HEK293T (cell line): Measurements from ENCODE around the gene AGAP2.

Source experiments
- CTCF ChIA-PET: fragments of 350-600 bp; formaldehyde crosslinking; extraction: SDS; loops from one replicate; lab custom pipeline; 2021; ENCODE audit warnings: antibody characterized with exemption, inconsistent platforms; lab: Yijun Ruan, JAX
- POLR2A ChIA-PET: fragments of 350-600 bp; formaldehyde crosslinking; extraction: SDS; loops from one replicate; lab custom pipeline; 2020; ENCODE audit warnings: antibody characterized with exemption, inconsistent platforms; lab: Yijun Ruan, JAX
- DNase-seq: peaks from one replicate; pipeline ENCODE4 v3.0.0; 2012; ENCODE audit warnings: mixed read lengths; ENCODE audit errors: extremely low spot score
- ARNT ChIP-seq: fragments of 450-650 bp; IDR thresholded peaks from 2 replicates; pipeline ENCODE4 v1.6.1; 2017; ENCODE audit warnings: mild to moderate bottlenecking
- BHLHE40 ChIP-seq: fragments of 450-650 bp; IDR thresholded peaks from 2 replicates; pipeline ENCODE4 v1.6.1; 2016; ENCODE audit warnings: mild to moderate bottlenecking, moderate library complexity, borderline replicate concordance
- CTBP1 ChIP-seq: fragments of 450-650 bp; IDR thresholded peaks from 2 replicates; pipeline ENCODE4 v1.6.1; 2016; ENCODE audit warnings: borderline replicate concordance
- ELF4 ChIP-seq: fragments of 450-650 bp; IDR thresholded peaks from 2 replicates; pipeline ENCODE4 v1.6.1; 2017; ENCODE audit warnings: antibody characterized with exemption
- FOXA1 ChIP-seq: fragments of 450-650 bp; IDR thresholded peaks from 2 replicates; pipeline ENCODE4 v1.6.1; 2016; ENCODE audit warnings: mild to moderate bottlenecking
- FOXK2 ChIP-seq: fragments of 450-650 bp; IDR thresholded peaks from 2 replicates; pipeline ENCODE4 v1.6.1; 2016; ENCODE audit warnings: mild to moderate bottlenecking
- FOXM1 ChIP-seq: fragments of 450-650 bp; IDR thresholded peaks from 2 replicates; pipeline ENCODE4 v1.6.1; 2017; ENCODE audit warnings: mild to moderate bottlenecking, borderline replicate concordance
- HDGF ChIP-seq: fragments of 450-650 bp; IDR thresholded peaks from 2 replicates; pipeline ENCODE4 v1.6.1; 2017; ENCODE audit warnings: antibody characterized with exemption, borderline replicate concordance
- L3MBTL2 ChIP-seq: fragments of 450-650 bp; conservative IDR thresholded peaks from 2 replicates; pipeline ENCODE4 v1.6.1; 2016; ENCODE audit warnings: mild to moderate bottlenecking
- LEF1 ChIP-seq: fragments of 450-650 bp; IDR thresholded peaks from 2 replicates; pipeline ENCODE4 v1.6.1; 2017; ENCODE audit warnings: mild to moderate bottlenecking, borderline replicate concordance
- NFRKB ChIP-seq: fragments of 450-650 bp; IDR thresholded peaks from 2 replicates; pipeline ENCODE4 v1.6.1; 2016; ENCODE audit warnings: mild to moderate bottlenecking, moderate library complexity
- SP1 ChIP-seq: fragments of 450-650 bp; IDR thresholded peaks from 2 replicates; pipeline ENCODE4 v1.6.1; 2017
- SUZ12 ChIP-seq: fragments of 450-650 bp; IDR thresholded peaks from 2 replicates; pipeline ENCODE4 v1.6.1; 2016; ENCODE audit warnings: mild to moderate bottlenecking
- TARDBP ChIP-seq: fragments of 450-650 bp; IDR thresholded peaks from 2 replicates; pipeline ENCODE4 v1.6.1; 2016
- ZNF384 ChIP-seq: fragments of 450-650 bp; IDR thresholded peaks from 2 replicates; pipeline ENCODE4 v1.6.1; 2016
- TF ChIP-seq, protein P1 (sequence below): fragments of 450-650 bp; IDR thresholded peaks from 2 replicates; pipeline ENCODE4 v1.6.1; 2016

AGAP2 gene

GRCh38 chr12:57743769-57744168 lies 5.2 kb upstream of the AGAP2 start:
- POLR2A ChIA-PET, result interaction anchor here (0.9 to 3.0 kb wide), 9 partner anchors 10 to 197 kb away, joined by 4 to 42 read pairs (median 5); partner anchors contain the start of genes CYP27B1, DCTN2 and MARCHF9
- DNase-seq, result no peak
- CTCF ChIA-PET, result no interaction called here
- TF ChIP-seq ARNT (no peak), HDGF (no peak), FOXK2 (no peak), ZNF384 (no peak), TARDBP (no peak), SP1 (no peak)

DNA sequence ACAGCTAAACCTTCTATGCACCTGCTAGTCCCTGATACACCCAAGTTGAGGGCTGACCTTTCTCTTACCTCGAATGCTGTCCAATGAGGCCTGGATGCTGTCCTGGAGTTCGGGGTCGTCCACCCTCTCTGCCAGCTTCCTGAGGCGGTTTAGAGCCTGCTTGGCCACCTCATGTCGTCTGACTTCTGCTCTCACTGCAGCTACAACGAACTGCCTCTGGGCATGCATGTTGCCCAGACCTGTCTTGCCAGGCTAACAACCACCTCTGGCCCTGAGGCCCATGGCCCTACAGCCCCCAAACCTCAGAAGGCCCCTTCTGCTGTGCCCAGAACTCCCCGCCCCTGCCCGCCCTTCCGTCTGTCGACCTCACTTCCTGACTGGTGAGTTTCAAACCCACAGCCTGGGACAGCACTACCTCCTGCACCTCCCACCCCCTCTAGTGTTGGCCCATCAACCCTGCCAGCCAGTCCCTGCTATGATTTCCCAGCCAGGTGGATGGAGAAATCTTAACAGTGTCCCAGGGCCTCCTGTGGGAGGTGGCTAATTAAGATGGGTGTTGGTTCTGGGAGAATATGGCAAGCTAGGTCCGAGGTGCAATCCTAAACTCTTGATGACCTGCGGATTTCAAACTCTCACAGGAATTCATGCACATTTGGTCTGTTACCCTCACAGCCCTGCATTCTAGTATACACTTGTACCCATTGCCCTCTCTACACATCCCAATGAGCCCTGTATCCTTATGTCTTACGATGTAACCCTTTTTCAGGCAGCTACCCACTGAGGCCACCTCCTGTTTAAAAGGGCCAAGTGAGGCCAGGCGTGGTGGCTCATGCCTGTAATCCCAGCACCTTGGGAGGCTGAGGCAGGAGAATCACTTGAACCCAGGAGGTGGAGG lies 3.5 kb upstream of the AGAP2 start:
- DNase-seq, result no peak
- TF ChIP-seq NFRKB (no peak), LEF1 (no peak), FOXA1 (no peak), FOXK2 (no peak), ARNT (no peak), TARDBP (no peak), HDGF (no peak), ELF4 (no peak), FOXM1 (no peak), L3MBTL2 (no peak), ZNF384 (no peak), CTBP1 (no peak), SP1 (no peak), SUZ12 (no peak), BHLHE40 (no peak)
- TF ChIP-seq, protein P1, sequence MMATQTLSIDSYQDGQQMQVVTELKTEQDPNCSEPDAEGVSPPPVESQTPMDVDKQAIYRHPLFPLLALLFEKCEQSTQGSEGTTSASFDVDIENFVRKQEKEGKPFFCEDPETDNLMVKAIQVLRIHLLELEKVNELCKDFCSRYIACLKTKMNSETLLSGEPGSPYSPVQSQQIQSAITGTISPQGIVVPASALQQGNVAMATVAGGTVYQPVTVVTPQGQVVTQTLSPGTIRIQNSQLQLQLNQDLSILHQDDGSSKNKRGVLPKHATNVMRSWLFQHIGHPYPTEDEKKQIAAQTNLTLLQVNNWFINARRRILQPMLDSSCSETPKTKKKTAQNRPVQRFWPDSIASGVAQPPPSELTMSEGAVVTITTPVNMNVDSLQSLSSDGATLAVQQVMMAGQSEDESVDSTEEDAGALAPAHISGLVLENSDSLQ, result no peak
- ChIA-PET POLR2A (interaction anchor here (0.8 to 1.4 kb wide), 2 partner anchors 9 to 10 kb away, joined by 3 to 4 read pairs; partner anchors contain the start of gene CDK4), CTCF (interaction anchor here (0.9 to 1.4 kb wide), 2 partner anchors 15 to 16 kb away, joined by 3 to 5 read pairs; no protein-coding TSS in a partner anchor)

DNA sequence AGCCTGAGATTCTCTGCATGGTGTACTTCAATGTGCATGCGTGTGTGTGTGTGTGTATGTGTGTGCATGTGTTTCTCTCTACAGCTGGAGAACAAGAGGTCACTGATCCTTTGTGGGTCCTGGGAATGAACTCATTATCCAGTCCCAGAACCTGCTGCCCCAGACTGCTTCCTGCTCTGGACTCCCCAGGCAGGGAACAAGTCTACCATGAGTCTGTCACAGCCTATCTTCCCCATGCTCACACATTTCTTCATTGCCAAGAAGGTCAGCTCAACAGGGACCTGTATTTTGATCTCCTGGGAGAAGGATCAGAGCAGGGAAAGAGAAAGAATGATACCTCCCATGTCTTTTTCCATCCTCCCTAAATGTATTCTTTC lies 2.9 kb upstream of the AGAP2 start:
- no peak for DNase-seq
- TF ChIP-seq TARDBP (no peak), FOXA1 (no peak), SP1 (no peak), L3MBTL2 (no peak), LEF1 (no peak), FOXK2 (no peak), BHLHE40 (no peak), HDGF (no peak), ELF4 (no peak), SUZ12 (no peak), ZNF384 (no peak), ARNT (no peak), NFRKB (no peak), CTBP1 (no peak)
- TF ChIP-seq, protein P1, result no peak
- CTCF ChIA-PET, result interaction anchor here (0.9 to 1.4 kb wide), 2 partner anchors 15 kb away, joined by 3 to 5 read pairs; no protein-coding TSS in a partner anchor
- POLR2A ChIA-PET, result interaction anchor here (0.8 to 1.4 kb wide), 4 partner anchors 8 to 15 kb away, joined by 3 to 7 read pairs (median 4); partner anchors contain the start of gene CDK4

GRCh38 chr12:57740656-57741412 lies 2.3 kb upstream of the AGAP2 start:
- ChIA-PET CTCF (no interaction called here), POLR2A (interaction anchor here (0.7 to 1.3 kb wide), 4 partner anchors 9 to 31 kb away, joined by 3 to 7 read pairs (median 4); partner anchors contain the start of genes CDK4, EEF1AKMT3 and METTL1)
- TF ChIP-seq TARDBP (no peak), FOXK2 (no peak), CTBP1 (no peak), LEF1 (no peak), HDGF (no peak), SP1 (no peak), BHLHE40 (no peak), L3MBTL2 (no peak), FOXA1 (no peak), FOXM1 (no peak), ARNT (no peak), SUZ12 (no peak), ELF4 (no peak), NFRKB (no peak), ZNF384 (no peak)
- TF ChIP-seq, protein P1, result no peak
- no peak for DNase-seq

DNA sequence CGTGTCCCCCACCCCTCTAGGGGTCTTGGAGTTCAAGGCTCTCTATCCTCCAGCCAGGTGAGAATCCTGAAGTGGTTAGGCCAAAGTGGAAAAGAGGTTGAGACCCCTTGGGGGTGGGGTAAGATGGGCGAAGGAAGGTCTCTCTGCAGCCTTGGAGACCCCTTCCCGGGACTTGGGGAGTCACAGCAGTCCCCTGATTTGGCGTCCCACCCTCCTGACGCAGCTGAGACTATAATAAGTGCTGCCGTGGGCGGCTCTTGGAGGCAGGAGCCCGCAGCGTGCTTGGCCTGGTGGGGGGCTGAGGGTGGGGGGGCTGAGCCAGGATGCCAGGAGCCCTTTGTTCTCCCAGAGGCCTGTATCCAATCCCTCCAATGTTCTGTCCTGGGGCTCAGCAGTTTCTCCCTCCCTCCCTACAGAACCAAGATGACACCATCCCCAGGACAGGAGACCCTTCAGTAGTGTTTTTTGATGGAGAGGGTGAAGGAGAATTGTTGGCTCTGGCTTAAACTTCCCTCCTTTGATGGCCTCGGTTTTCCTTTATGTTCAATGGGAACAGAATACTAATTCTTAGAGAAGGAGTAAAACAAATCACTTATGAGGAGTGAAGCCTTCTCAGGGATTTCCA lies 1.5 kb upstream of the AGAP2 start:
- no peak for DNase-seq
- TF ChIP-seq ELF4, result no peak
- no peak for TF ChIP-seq ZNF384
- no peak for TF ChIP-seq NFRKB
- TF ChIP-seq CTBP1, result no peak
- no peak for TF ChIP-seq BHLHE40
- no peak for TF ChIP-seq ARNT
- TF ChIP-seq, protein P1, result no peak
- no peak for TF ChIP-seq LEF1
- TF ChIP-seq TARDBP, result no peak
- no peak for TF ChIP-seq L3MBTL2
- TF ChIP-seq SP1, result no peak
- no peak for TF ChIP-seq HDGF
- TF ChIP-seq FOXA1, result no peak
- TF ChIP-seq FOXM1, result no peak
- TF ChIP-seq SUZ12, result no peak
- TF ChIP-seq FOXK2, result no peak
- POLR2A ChIA-PET, result interaction anchor here (1.3 kb wide), 1 partner anchor 14 kb away, joined by 7 read pairs; no protein-coding TSS in a partner anchor
- CTCF ChIA-PET, result no interaction called here
